MM.1S (cell line): Measurements from ENCODE around the gene LRRC1.

Experiments
- DNase-seq: peaks from one replicate; pipeline ENCODE4 v3.0.0-alpha.2; 2015
- H2AFZ ChIP-seq: fragments of 300-600 bp; sonication (generic); 2 replicates; pipeline ENCODE4 v1.6.0; 2016; ENCODE audit warnings: antibody characterized with exemption, low read length
- H3F3A ChIP-seq: fragments of 300-600 bp; sonication (generic); 2 replicates; pipeline ENCODE4 v1.6.1; 2016; ENCODE audit warnings: mild to moderate bottlenecking, antibody characterized with exemption, low read length, moderate library complexity, mixed read lengths; ENCODE audit not compliant: insufficient read depth
- H3K27ac ChIP-seq: fragments of 300-600 bp; sonication (generic); 2 replicates; pipeline ENCODE4 v1.5.1; 2016; ENCODE audit warnings: mild to moderate bottlenecking, low read length
- H3K27me3 ChIP-seq: fragments of 300-600 bp; sonication (generic); replicated peaks from 2 replicates; pipeline ENCODE4 v1.6.0; 2016; ENCODE audit warnings: low read length; ENCODE audit not compliant: insufficient read depth
- H3K36me3 ChIP-seq: fragments of 300-600 bp; sonication (generic); replicated peaks from 2 replicates; pipeline ENCODE4 v1.6.1; 2016; ENCODE audit warnings: mild to moderate bottlenecking, low read length, mixed read lengths; ENCODE audit not compliant: insufficient read depth
- H3K4me1 ChIP-seq: fragments of 300-600 bp; sonication (generic); 2 replicates; pipeline ENCODE4 v1.6.1; 2016; ENCODE audit warnings: low read length, mixed read lengths
- H3K4me2 ChIP-seq: fragments of 300-600 bp; sonication (generic); 2 replicates; pipeline ENCODE4 v1.6.0; 2016; ENCODE audit warnings: low read depth, low read length
- H3K4me3 ChIP-seq: fragments of 300-600 bp; sonication (generic); 2 replicates; pipeline ENCODE4 v1.5.1; 2016; ENCODE audit warnings: low read length, mixed read lengths
- H3K79me2 ChIP-seq: fragments of 300-600 bp; sonication (generic); 2 replicates; pipeline ENCODE4 v1.6.1; 2016; ENCODE audit warnings: mixed run types, low read length, mixed read lengths
- H3K9ac ChIP-seq: fragments of 300-600 bp; sonication (generic); 2 replicates; pipeline ENCODE4 v1.6.1; 2016; ENCODE audit warnings: low read length, mixed read lengths
- H3K9me2 ChIP-seq: fragments of 300-600 bp; sonication (generic); replicated peaks from 2 replicates; pipeline ENCODE4 v1.6.1; 2016; ENCODE audit warnings: mild to moderate bottlenecking, low read length, mixed read lengths; ENCODE audit not compliant: insufficient read depth
- H3K9me3 ChIP-seq: fragments of 300-600 bp; sonication (generic); replicated peaks from 2 replicates; pipeline ENCODE4 v1.6.1; 2016; ENCODE audit warnings: mild to moderate bottlenecking, low read length, mixed read lengths; ENCODE audit not compliant: insufficient read depth
- H4K20me1 ChIP-seq: fragments of 300-600 bp; sonication (generic); 2 replicates; pipeline ENCODE4 v1.6.1; 2016; ENCODE audit warnings: mild to moderate bottlenecking, low read length, moderate library complexity, mixed read lengths; ENCODE audit not compliant: insufficient read depth
- CTCF ChIP-seq: fragments of 300-600 bp; sonication (generic); IDR thresholded peaks from 2 replicates; pipeline ENCODE4 v1.5.1; 2016; ENCODE audit warnings: antibody characterized with exemption, low read length, mixed read lengths
- EZH2 ChIP-seq: fragments of 300-600 bp; sonication (generic); optimal IDR thresholded peaks from 2 replicates; pipeline ENCODE3; 2017; ENCODE audit warnings: low read depth, mild to moderate bottlenecking, antibody characterized with exemption, low read length, mixed read lengths
- EZH2phosphoT487 ChIP-seq: fragments of 300-600 bp; sonication (generic); IDR thresholded peaks from 2 replicates; pipeline ENCODE4 v1.6.1; 2018; ENCODE audit warnings: antibody characterized with exemption, low read length

The LRRC1 gene

GRCh38 chr6:53924821-53925422 lies 130.1 kb downstream of the LRRC1 start:
- H2AFZ ChIP-seq, result no peak overlapping the region
- H3F3A ChIP-seq, result no peaks in the 10 kb centered on the region
- H3K27me3 ChIP-seq, result no peaks in the 10 kb centered on the region
- H3K27ac ChIP-seq, result no peak overlapping the region
- H3K4me1 ChIP-seq, result no peaks in the 10 kb centered on the region
- no peak overlapping the region for H3K9ac ChIP-seq
- DNase-seq, result no peak
- TF ChIP-seq CTCF (no peak), EZH2phosphoT487 (no peak), EZH2 (no peak)
- H3K4me3 ChIP-seq, result no peak overlapping the region
- no peaks in the 10 kb centered on the region for H3K79me2 ChIP-seq
- H3K9me2 ChIP-seq, result no peaks in the 10 kb centered on the region
- H4K20me1 ChIP-seq, result no peaks in the 10 kb centered on the region
- no peaks in the 10 kb centered on the region for H3K9me3 ChIP-seq
- no peak overlapping the region for H3K4me2 ChIP-seq
- H3K36me3 ChIP-seq, result no peaks in the 10 kb centered on the region

GRCh38 chr6:53925891-53926290 lies 131.1 kb downstream of the LRRC1 start:
- H3K9me2 ChIP-seq, result no peaks in the 10 kb centered on the region
- H3K27ac ChIP-seq, result no peak overlapping the region
- H4K20me1 ChIP-seq, result no peaks in the 10 kb centered on the region
- no peak overlapping the region for H2AFZ ChIP-seq
- H3K79me2 ChIP-seq, result no peaks in the 10 kb centered on the region
- H3K36me3 ChIP-seq, result no peaks in the 10 kb centered on the region
- no peaks in the 10 kb centered on the region for H3K4me1 ChIP-seq
- TF ChIP-seq EZH2phosphoT487 (no peak), CTCF (no peak), EZH2 (no peak)
- no peak for DNase-seq
- H3K9me3 ChIP-seq, result no peaks in the 10 kb centered on the region
- no peak overlapping the region for H3K9ac ChIP-seq
- no peaks in the 10 kb centered on the region for H3F3A ChIP-seq
- H3K4me2 ChIP-seq, result no peak overlapping the region
- no peaks in the 10 kb centered on the region for H3K27me3 ChIP-seq
- no peak overlapping the region for H3K4me3 ChIP-seq

GRCh38 chr6:53926505-53926904 lies 131.7 kb downstream of the LRRC1 start:
- Histone ChIP-seq H3K4me1 (no peaks in the 10 kb centered on the region), H3K4me2 (no peak overlapping the region), H4K20me1 (no peaks in the 10 kb centered on the region), H3K9me2 (no peaks in the 10 kb centered on the region), H3K4me3 (no peak overlapping the region), H3K9me3 (no peaks in the 10 kb centered on the region), H3K27ac (no peak overlapping the region), H3K27me3 (no peaks in the 10 kb centered on the region), H3K9ac (no peak overlapping the region), H2AFZ (no peak overlapping the region), H3K79me2 (no peaks in the 10 kb centered on the region), H3K36me3 (no peaks in the 10 kb centered on the region), H3F3A (no peaks in the 10 kb centered on the region)
- TF ChIP-seq EZH2phosphoT487 (no peak), EZH2 (no peak), CTCF (no peak)
- no peak for DNase-seq
